HEK293 (cell line): ENCODE data around the gene FNTB.

ENCODE experiments used
- CTCF ChIP-seq: fragments of 450-650 bp; formaldehyde crosslinking; IDR thresholded peaks from 2 replicates; pipeline ENCODE4 v1.5.1; 2016; ENCODE audit warnings: missing biosample characterization, missing genetic modification characterization
- FEZF1 ChIP-seq: fragments of 450-650 bp; formaldehyde crosslinking; IDR thresholded peaks from 2 replicates; pipeline ENCODE4 v1.5.1; 2016; ENCODE audit warnings: missing biosample characterization, missing genetic modification characterization
- SCRT1 ChIP-seq: fragments of 450-650 bp; formaldehyde crosslinking; IDR thresholded peaks from 2 replicates; pipeline ENCODE4 v1.5.1; 2016; ENCODE audit warnings: missing biosample characterization, missing genetic modification characterization, borderline replicate concordance
- YY1 ChIP-seq: fragments of 450-650 bp; formaldehyde crosslinking; IDR thresholded peaks from 2 replicates; pipeline ENCODE4 v1.5.1; 2018; ENCODE audit warnings: missing biosample characterization, missing genetic modification characterization
- ZEB2 ChIP-seq: fragments of 450-650 bp; formaldehyde crosslinking; IDR thresholded peaks from 2 replicates; pipeline ENCODE4 v1.5.1; 2016; ENCODE audit warnings: missing biosample characterization, missing genetic modification characterization
- ZNF132 ChIP-seq: fragments of 450-650 bp; formaldehyde crosslinking; IDR thresholded peaks from 2 replicates; pipeline ENCODE4 v1.5.1; 2017; ENCODE audit warnings: missing biosample characterization, missing genetic modification characterization, borderline replicate concordance
- ZNF146 ChIP-seq: fragments of 450-650 bp; formaldehyde crosslinking; IDR thresholded peaks from 2 replicates; pipeline ENCODE4 v1.5.1; 2016; ENCODE audit warnings: missing biosample characterization, missing genetic modification characterization
- ZNF174 ChIP-seq: fragments of 450-650 bp; formaldehyde crosslinking; IDR thresholded peaks from 2 replicates; pipeline ENCODE4 v1.5.0; 2017; ENCODE audit warnings: missing biosample characterization, mild to moderate bottlenecking, missing genetic modification characterization
- ZNF404 ChIP-seq: fragments of 450-650 bp; formaldehyde crosslinking; IDR thresholded peaks from 2 replicates; pipeline ENCODE4 v1.5.1; 2017; ENCODE audit warnings: missing biosample characterization, missing genetic modification characterization
- ZNF580 ChIP-seq: fragments of 450-650 bp; formaldehyde crosslinking; IDR thresholded peaks from 2 replicates; pipeline ENCODE4 v1.5.1; 2016; ENCODE audit warnings: missing biosample characterization, missing genetic modification characterization
- ZNF768 ChIP-seq: fragments of 450-650 bp; formaldehyde crosslinking; IDR thresholded peaks from 2 replicates; pipeline ENCODE4 v1.5.1; 2018; ENCODE audit warnings: missing biosample characterization, mild to moderate bottlenecking, missing genetic modification characterization
- TF ChIP-seq, protein P1 (sequence below): fragments of 450-650 bp; formaldehyde crosslinking; IDR thresholded peaks from 2 replicates; pipeline ENCODE4 v1.5.1; 2016; ENCODE audit warnings: missing biosample characterization, missing genetic modification characterization

GRCh38 chr14:65107200-65107599, 120.5 kb downstream of the FNTB start:
- TF ChIP-seq ZNF404 (tag by site-specific recombination), result no peak
- TF ChIP-seq CTCF (tag by site-specific recombination), result no peak
- TF ChIP-seq FEZF1, result no peak
- no peak for TF ChIP-seq ZNF768 (tag by site-specific recombination)
- TF ChIP-seq ZNF580 (tag by site-specific recombination), result no peak
- TF ChIP-seq ZNF174 (tag by site-specific recombination), result no peak
- no peak for TF ChIP-seq ZEB2
- TF ChIP-seq, protein P1, sequence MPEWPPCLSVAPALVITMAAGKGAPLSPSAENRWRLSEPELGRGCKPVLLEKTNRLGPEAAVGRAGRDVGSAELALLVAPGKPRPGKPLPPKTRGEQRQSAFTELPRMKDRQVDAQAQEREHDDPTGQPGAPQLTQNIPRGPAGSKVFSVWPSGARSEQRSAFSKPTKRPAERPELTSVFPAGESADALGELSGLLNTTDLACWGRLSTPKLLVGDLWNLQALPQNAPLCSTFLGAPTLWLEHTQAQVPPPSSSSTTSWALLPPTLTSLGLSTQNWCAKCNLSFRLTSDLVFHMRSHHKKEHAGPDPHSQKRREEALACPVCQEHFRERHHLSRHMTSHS (tag by site-specific recombination), result no peak
- no peak for TF ChIP-seq YY1 (tag by site-specific recombination)
- no peak for TF ChIP-seq ZNF132 (tag by site-specific recombination)
- TF ChIP-seq SCRT1 (tag by site-specific recombination), result no peak
- no peak for TF ChIP-seq ZNF146 (tag by site-specific recombination)
